Mucosa of descending colon (tissue), 3 donors: ENCODE results near the gene LDLRAD4. TPM values are rescaled to one million over a fixed set of nuclear protein-coding genes. Genes with fewer than 3 reads are reported as not detected.

Experiments used
- ATAC-seq: fragments of 200-7000 bp; cut with Tn5 transposase; one replicate; pipeline ENCODE4 v1.9.1; 2020; ENCODE audit warnings: mild to moderate bottlenecking, moderate library complexity
- DNase-seq, 3 donors: peaks; one replicate each; pipeline ENCODE4 v3.0.0-alpha.2; 2020
- H3K36me3 ChIP-seq: fragments of 200-600 bp; one replicate; pipeline ENCODE4 v1.8.0; 2021; ENCODE audit warnings: low read depth, mild to moderate bottlenecking
- H3K4me1 ChIP-seq: fragments of 200-600 bp; one replicate; pipeline ENCODE4 v1.8.0; 2021; ENCODE audit warnings: low read depth, mild to moderate bottlenecking
- H3K4me3 ChIP-seq: fragments of 200-600 bp; one replicate; pipeline ENCODE4 v1.8.0; 2021; ENCODE audit warnings: mild to moderate bottlenecking
- H3K9me3 ChIP-seq: fragments of 200-600 bp; one replicate; pipeline ENCODE4 v1.8.0; 2021; ENCODE audit warnings: mild to moderate bottlenecking
- CTCF ChIP-seq: fragments of 200-600 bp; IDR thresholded peaks from one replicate; pipeline ENCODE4 v1.8.0; 2022; ENCODE audit warnings: antibody characterized with exemption, mild to moderate bottlenecking
- intact Hi-C, 2 donors: fragments of 100-400 bp; cut with DNase I in 1 of 2; cut with micrococcal nuclease in 1 of 2; formaldehyde crosslinking; loops; one replicate each; pipeline versions ENCODE4 v1.11.0 to v1.11.1; 2022; cut with DNase I, micrococcal nuclease
- total RNA-seq, 3 donors: library from RNA; stranded (reverse); fragmentation: NEBNext Ultra II Directional in 2 of 3; extraction: Animal tissue kit (Norgen Biotek cat#: 25700) in 2 of 3; gene quantifications; one replicate each; pipeline versions ENCODE4 v1.2.1 to v1.2.4, GENCODE V29; 2021 to 2023
- donor health status: DM: no; HTN: no; CAD: no; lungs with moderate emphysema.
- donor health status: DM: no; HTN: no; CAD: no.
- donor health status: DM: no; HTN: yes; CAD: no.

The LDLRAD4 gene
- total RNA-seq, 3 donors from 2014 or later, result 36.8 to 41.0 (median 37.4) TPM

GRCh38 chr18:13366131-13366530 is 147.6 kb downstream of the LDLRAD4 start:
- H3K4me1 ChIP-seq, result peaks cover 7% of the 10 kb centered on the region
- no peak for TF ChIP-seq CTCF
- no peaks in the 10 kb centered on the region for H3K9me3 ChIP-seq
- intact Hi-C loops, result no loop called here
- no peak for ATAC-seq
- DNase-seq, result no peak
- no peak overlapping the region for H3K4me3 ChIP-seq
- no peaks in the 10 kb centered on the region for H3K36me3 ChIP-seq

- no peak overlapping the region for H3K4me3 ChIP-seq
- H3K4me1 ChIP-seq, result peaks cover 8% of the 10 kb centered on the region
- TF ChIP-seq CTCF, result no peak
- intact Hi-C loops, result no loop called here
- H3K9me3 ChIP-seq, result no peaks in the 10 kb centered on the region
- H3K36me3 ChIP-seq, result no peaks in the 10 kb centered on the region
- ATAC-seq (no peak), DNase-seq (no peak)
Observed at GRCh38 chr18:13366541-13366940, 148.0 kb downstream of the LDLRAD4 start.

GRCh38 chr18:13366962-13367892 is 148.7 kb downstream of the LDLRAD4 start:
- Histone ChIP-seq H3K4me1 (peaks cover 15% of the 10 kb centered on the region), H3K9me3 (no peaks in the 10 kb centered on the region), H3K4me3 (no peak overlapping the region), H3K36me3 (no peaks in the 10 kb centered on the region)
- DNase-seq (peak in 1 of 3 donors; percentile 50), ATAC-seq (no peak)
- TF ChIP-seq CTCF, result no peak
- intact Hi-C loops, result no loop called here

GRCh38 chr18:13368080-13368813 is 149.7 kb downstream of the LDLRAD4 start:
- ATAC-seq (no peak), DNase-seq (no peak)
- intact Hi-C loops, result no loop called here
- Histone ChIP-seq H3K4me1 (peaks cover 18% of the 10 kb centered on the region), H3K4me3 (no peak overlapping the region), H3K36me3 (no peaks in the 10 kb centered on the region), H3K9me3 (no peaks in the 10 kb centered on the region)
- no peak for TF ChIP-seq CTCF

GRCh38 chr18:13369353-13369752 is 150.8 kb downstream of the LDLRAD4 start:
- Histone ChIP-seq H3K4me3 (no peak overlapping the region), H3K9me3 (no peaks in the 10 kb centered on the region), H3K4me1 (peaks cover 18% of the 10 kb centered on the region), H3K36me3 (no peaks in the 10 kb centered on the region)
- peak in 2 of 3 donors; percentile 37 to 55 for DNase-seq
- intact Hi-C loops, result no loop called here
- no peak for TF ChIP-seq CTCF
- ATAC-seq, result no peak
